T follicular helper cell (primary cell): ENCODE results near the gene CBFA2T2.
"Not testable (repeated sequence)": the region's sequence is repeated elsewhere in the genome, so short reads cannot be mapped to it uniquely, and the experiment has no call there.

Experiments used
- DNase-seq: peaks from one replicate; pipeline ENCODE4 v3.0.0-alpha.2; 2020; ENCODE audit warnings: low read depth

CBFA2T2 gene

DNA sequence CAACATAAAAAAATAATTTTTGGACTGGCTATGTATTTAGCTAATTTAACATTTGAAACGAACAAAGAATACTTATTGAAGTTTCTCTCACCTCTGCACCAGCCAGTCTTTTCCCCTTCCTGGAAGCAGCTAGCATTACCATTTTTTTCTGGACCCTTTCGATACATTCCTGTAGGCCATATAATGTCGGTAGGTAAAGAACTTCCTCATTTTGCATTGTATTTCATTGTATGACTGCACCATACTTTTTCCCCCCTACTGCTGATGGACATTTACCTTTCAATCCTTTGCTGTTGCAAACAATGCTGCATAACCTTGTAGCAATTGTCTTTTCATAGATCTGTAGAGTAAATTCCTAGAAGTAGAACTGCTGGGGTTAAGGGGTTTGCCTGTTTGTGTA, 17.6 kb downstream of the CBFA2T2 start:
- no peak for DNase-seq

DNA sequence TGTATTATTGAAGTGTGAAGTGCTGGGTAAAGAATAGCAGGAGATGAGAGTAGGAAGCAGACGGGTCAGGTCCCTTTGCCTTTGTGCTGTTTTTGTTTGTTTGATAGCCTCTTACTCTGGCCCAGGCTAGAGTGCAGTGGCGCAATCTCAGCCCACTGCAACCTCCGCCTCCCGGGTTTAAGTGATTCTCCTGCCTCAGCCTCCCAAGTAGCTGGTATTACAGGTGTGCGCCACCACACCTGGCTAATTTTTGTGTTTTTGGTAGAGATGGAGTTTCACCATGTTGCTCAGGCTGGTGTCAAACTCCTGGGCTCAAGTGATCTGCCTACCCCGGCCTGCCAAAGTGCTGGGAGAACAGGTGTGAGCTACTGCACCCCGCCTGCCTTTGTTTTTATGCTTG, 18.1 kb downstream of the CBFA2T2 start:
- not testable (repeated sequence) for DNase-seq

- DNase-seq = not testable (repeated sequence)
Observed at GRCh38 chr20:33509057-33509456, 19.2 kb downstream of the CBFA2T2 start.

- not testable (repeated sequence) for DNase-seq
Observed at GRCh38 chr20:33511876-33512275, 22.0 kb downstream of the CBFA2T2 start.

- DNase-seq = no peak
Observed at GRCh38 chr20:33515569-33516216, 25.8 kb downstream of the CBFA2T2 start.

- DNase-seq = no peak
Observed at GRCh38 chr20:33516882-33517281, 27.0 kb downstream of the CBFA2T2 start.

DNA sequence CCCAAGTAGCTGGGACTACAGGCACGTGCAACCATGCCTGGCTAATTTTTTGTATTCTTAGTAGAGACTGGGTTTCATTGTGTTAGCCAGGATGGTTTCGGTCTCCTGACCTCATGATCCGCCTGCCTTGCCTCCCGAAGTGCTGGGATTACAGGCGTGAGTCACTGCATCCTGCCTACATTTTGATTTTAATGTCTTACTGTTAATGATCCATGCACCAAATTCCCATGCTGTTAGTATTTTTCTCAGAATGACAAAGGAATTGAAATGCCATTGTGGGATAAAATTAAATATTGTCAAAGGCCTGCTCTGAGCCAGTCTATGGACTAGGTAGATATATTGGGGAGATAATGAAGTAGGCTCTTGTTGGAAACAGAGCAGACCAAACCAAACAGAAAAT, 28.2 kb downstream of the CBFA2T2 start:
- no peak for DNase-seq

- no peak for DNase-seq
Observed at GRCh38 chr20:33521461-33521860, 31.6 kb downstream of the CBFA2T2 start.

DNA sequence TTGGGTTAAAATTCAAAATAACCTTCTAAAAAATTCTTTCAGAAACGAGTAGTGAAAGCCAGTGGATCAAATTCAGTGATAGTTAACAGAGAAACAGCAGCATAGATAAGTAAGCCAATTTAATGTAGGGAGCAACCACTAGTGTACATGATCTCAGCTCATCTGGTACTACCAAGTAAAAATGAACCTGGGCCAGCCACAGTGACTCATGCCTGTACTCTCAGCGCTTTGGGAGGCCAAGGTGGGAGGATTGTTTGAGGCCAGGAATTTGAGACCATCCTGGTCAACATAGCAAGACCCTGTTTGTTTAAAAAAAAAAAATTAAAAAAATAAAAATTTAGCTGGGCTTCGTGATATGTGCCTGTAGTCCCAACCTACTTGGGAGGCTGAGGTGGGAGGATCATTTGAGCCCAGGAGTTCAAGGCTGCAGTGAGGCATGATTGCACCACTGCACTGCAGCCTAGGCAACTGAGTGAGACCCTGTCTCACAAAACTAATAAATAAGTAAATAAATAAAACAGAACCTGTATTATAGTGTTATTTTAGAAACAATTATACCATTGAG, 32.4 kb downstream of the CBFA2T2 start:
- no peak for DNase-seq

DNA sequence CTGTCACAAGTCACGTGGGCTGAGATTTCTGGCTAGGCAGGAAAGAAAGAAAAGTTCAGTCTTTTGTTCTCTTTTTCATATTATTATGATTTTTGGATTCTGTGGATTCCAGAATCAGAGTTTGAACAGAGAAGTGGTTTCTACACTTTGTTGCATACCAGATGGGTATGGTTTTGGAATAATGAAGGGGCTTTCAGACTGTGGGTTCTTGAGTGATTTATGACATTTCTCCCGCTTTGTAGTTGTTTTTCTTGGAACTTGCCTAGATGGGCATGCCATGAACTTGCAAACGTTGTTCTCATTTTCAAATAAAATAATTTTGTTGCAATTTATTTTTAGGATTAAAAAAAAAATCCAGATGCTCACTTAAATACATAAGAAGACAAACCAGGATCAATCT, 34.4 kb downstream of the CBFA2T2 start:
- DNase-seq = no peak

DNA sequence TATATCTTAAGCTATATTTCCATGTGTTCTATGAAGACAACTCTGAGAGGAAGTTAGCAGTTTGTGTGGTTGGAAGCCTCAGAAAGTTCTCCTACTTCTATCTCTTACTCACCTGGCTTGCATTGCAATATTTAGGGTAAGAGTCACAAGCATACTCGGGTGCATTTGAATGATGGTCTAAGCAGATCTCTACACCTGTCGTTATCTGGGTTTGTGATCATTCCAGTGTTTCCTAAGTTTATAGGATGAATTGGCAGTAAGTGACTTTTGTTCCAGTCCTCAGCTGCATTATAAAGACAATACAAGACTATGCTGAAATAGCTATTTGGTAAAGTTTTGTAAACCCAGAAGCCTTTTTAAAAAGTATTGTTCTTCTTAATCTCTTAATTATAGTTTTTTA, 36.9 kb downstream of the CBFA2T2 start:
- no peak for DNase-seq

DNA sequence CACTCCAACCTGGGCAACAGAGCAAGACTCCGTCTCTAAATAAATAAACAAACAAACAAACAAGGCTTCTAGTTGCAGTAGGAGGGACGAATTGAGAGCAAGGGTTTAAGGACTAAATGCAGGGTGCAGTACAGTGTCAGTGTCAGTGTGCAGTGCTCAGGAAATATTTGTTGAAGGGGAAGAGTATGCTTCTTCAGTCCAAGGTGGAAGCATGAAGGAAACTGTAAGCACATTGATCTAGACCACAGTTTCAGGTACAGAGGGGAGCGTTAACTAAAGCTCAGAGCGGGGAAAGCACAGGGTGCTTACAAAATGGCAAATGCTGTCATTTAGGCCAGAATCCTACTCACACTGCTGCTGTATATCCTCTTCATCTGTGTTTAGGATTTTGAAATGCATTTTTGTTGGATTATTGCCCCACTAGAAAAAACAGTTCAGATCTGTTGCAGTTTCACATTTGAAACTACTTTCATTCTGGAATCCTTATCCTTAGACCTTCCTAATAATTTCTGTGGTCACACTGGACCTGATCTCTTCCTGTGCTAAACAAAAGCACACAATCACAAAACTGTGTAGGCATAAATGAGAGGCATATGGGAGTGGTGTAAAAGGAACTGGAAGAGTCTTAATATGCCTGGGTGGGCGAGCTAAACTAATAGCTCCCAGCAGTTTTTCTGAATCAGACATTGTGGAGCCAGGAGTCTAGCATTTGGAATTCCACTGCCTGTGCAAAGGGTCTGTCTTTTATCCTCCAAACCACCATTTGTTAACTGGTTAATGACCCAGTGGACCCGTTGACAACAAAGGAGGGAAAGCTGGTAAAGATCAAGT, 41.4 kb downstream of the CBFA2T2 start:
- no peak for DNase-seq

DNA sequence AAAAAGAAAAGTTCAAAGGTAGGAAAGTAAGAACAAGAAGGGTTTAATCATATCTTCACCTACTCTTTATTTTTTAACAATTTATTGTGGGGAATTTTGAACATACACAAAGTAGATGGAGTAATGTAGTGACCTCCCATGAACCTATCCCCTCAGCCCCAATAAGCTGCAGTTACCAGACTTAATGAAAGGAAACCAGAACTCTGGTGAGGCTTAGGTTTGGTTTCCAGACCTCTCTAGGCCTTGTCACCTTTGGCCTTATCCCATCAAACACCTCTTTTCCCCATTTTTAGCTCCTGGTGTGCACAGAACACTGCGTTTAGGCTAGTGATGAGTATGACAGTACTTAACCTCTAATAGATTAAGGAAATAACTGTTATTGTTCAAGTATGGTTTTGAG, 42.0 kb downstream of the CBFA2T2 start:
- DNase-seq = no peak

GRCh38 chr20:33532753-33533459, 43.0 kb downstream of the CBFA2T2 start:
- DNase-seq = no peak

DNA sequence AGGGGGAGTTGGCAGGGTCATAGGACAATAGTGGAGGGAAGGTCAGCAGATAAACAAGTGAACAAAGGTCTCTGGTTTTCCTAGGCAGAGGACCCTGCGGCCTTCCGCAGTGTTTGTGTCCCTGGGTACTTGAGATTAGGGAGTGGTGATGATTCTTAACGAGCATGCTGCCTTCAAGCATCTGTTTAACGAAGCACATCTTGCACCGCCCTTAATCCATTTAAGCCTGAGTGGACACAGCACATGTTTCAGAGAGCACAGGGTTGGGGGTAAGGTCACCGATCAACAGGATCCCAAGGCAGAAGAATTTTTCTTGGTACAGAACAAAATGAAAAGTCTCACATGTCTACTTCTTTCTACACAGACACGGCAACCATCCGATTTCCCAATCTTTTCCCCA, 45.8 kb downstream of the CBFA2T2 start:
- DNase-seq = not testable (repeated sequence)

DNA sequence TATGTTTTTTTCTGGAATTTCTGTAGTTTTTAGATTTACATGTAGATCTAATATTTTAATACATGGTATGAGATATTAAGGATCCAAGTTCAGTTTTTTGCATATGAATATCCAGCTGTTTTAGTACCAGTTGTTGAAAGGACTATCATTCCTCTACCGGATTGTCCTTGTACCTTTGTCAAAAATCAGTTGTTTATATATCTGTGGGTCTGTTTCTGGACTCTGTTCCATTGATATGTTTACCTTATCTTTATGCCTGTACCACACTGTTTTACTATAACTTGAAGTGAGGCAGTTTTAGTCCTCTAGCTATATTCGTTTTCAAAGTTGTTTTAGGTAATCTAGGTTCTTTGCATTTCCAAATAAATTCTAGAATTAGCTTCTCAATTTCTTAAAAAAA, 47.7 kb downstream of the CBFA2T2 start:
- no peak for DNase-seq

DNA sequence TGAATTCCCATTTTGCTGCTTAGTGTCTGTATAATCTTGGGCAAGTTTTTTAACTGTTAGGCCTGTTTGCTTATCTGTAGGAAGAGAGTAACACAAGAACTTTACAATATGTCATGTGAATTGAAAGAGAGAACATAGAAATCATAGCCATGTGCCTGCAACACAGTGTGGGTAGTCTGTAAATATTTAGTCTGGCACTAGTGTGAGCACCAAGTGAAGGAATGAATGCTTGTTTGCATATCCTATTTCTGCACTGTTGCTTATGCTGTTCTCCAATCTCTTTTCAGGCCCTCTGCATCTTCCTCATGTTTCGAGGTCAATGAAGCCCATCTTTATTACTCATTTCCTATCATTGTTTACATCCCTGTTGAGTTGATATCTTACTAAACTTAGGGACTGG, 49.2 kb downstream of the CBFA2T2 start:
- DNase-seq = no peak

GRCh38 chr20:33540427-33540826, 50.5 kb downstream of the CBFA2T2 start:
- DNase-seq = no peak

GRCh38 chr20:33541074-33541473, 51.2 kb downstream of the CBFA2T2 start:
- no peak for DNase-seq

DNA sequence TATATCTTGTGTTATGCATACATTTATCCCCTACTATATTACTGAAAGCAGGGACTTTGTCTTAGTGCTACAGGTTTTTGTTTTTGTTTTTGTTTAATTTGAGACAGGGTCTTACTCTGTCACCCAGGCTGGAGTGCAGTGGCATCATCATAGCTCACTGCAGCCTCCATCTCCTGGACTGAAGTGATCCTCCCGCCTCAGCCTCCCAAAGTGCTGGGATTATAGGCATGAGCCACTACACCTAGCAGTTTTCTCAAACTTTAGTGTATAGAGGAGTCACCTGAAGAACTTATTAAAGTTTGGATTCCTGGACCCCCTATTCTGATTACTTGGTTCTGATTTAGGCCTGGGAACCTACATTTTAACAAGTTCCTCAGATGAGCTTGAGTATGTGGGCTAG, 51.9 kb downstream of the CBFA2T2 start:
- no peak for DNase-seq

GRCh38 chr20:33545763-33546162, 55.9 kb downstream of the CBFA2T2 start:
- no peak for DNase-seq

- DNase-seq = no peak
Observed at GRCh38 chr20:33549229-33549999, 59.5 kb downstream of the CBFA2T2 start.
